Measurements from ENCODE around the gene TENM4. TPM values are rescaled to one million over a fixed set of nuclear protein-coding genes. Genes with fewer than 3 reads are reported as not detected.

Gene TENM4
- total RNA-seq, 1 donor: 10.4 TPM

DNA sequence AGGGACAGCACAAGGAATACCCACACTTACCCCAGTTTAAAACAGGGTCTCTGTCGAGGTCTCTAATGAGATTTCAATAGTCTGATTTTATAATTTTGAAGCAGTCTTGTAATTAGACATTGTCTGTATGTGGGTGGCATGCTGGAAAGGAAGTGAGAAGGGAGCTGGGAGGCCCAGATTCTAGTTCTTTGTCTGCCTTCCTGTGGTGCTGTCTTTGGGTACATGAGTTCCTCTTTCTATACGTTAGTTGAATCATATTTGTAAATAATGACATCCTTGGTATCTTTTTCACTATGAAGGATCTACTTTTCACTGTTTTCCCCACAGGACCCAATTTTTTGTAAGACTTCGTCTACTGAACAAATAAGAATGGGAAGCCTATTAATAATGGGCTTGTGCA lies 42.0 kb upstream of the TENM4 start:
- DNase-seq (ENCODE audit: low read depth): no peak
- TF ChIP-seq, protein P1, sequence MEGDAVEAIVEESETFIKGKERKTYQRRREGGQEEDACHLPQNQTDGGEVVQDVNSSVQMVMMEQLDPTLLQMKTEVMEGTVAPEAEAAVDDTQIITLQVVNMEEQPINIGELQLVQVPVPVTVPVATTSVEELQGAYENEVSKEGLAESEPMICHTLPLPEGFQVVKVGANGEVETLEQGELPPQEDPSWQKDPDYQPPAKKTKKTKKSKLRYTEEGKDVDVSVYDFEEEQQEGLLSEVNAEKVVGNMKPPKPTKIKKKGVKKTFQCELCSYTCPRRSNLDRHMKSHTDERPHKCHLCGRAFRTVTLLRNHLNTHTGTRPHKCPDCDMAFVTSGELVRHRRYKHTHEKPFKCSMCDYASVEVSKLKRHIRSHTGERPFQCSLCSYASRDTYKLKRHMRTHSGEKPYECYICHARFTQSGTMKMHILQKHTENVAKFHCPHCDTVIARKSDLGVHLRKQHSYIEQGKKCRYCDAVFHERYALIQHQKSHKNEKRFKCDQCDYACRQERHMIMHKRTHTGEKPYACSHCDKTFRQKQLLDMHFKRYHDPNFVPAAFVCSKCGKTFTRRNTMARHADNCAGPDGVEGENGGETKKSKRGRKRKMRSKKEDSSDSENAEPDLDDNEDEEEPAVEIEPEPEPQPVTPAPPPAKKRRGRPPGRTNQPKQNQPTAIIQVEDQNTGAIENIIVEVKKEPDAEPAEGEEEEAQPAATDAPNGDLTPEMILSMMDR (IDR thresholded peaks at IDR 0.05; ENCODE audit: insufficient read depth, low read depth, low read length): no peak

GRCh38 chr11:79481795-79482194 lies 41.0 kb upstream of the TENM4 start:
- no peak overlapping the region for H3K4me3 ChIP-seq (ENCODE audit: low read depth, low read length)
- TF ChIP-seq, protein P1 (IDR thresholded peaks at IDR 0.05; ENCODE audit: insufficient read depth, low read depth, low read length): no peak
- DNase-seq (ENCODE audit: low read depth): no peak

More for the DNA sequence above, 42.0 kb upstream of the TENM4 start:
- H3K4me3 ChIP-seq (ENCODE audit: low read depth, low read length): no peak overlapping the region

DNA sequence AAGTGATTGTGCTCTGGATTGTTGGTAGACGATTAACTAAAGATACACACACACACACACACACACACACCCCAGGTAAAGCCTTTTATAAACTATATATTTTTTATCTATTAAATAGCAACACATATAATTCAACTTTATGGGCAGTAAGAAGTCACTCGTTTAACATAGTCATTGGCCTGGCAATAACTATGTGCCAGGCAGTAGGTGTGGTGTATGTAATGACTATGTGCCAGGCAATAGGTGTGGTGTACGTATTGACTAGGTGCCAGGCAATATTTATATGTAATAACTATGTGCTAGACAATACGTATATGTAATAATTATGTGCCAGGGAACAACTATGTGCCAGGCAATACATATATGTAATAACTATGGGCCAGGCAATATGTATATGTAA lies 40.0 kb upstream of the TENM4 start:
- H3K4me3 ChIP-seq (ENCODE audit: low read depth, low read length): no peak overlapping the region
- TF ChIP-seq, protein P1 (IDR thresholded peaks at IDR 0.05; ENCODE audit: insufficient read depth, low read depth, low read length): no peak
- no peak for DNase-seq (ENCODE audit: low read depth)

DNA sequence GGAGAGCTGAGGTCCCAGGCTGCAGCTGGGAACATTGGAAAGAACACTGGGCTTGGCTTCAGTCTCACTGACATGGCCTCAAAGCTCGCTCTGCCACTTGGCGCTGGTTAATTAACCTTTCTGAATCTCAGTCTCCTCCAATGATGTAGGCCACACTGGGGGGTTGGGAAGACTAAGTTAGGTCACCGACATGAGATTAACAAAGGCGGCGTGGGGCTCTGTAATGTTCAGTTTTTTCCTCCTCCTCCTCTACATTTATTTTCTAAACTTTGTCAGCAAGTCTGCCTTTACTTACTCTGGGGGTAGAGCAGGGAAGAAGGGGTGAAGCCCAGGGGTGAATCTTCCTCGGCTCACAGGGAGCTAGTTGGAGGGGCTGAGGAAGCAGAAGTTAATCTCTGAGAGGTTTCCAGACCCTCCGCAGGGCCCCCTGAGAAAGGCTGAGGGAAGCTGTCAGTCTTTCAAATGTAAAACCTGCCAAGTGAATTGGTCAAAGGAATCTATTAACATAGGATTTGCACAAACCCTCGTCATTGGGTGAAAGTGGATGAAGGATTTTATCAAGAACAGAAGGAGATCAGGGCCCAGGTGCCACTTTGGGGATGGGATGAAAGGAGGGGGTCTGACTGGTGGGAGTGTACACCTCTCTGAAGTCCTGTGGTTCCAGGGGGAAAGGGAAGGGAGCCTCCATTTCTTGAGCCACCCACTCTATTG lies 32.1 kb upstream of the TENM4 start:
- no peak for DNase-seq (ENCODE audit: low read depth)

GRCh38 chr11:79471071-79471844 lies 30.4 kb upstream of the TENM4 start:
- DNase-seq (ENCODE audit: low read depth): no peak
- no peak overlapping the region for H3K4me3 ChIP-seq (ENCODE audit: low read depth, low read length)
- TF ChIP-seq, protein P1 (IDR thresholded peaks at IDR 0.05; ENCODE audit: insufficient read depth, low read depth, low read length): no peak

More for the DNA sequence above, 32.1 kb upstream of the TENM4 start:
- TF ChIP-seq, protein P1 (IDR thresholded peaks at IDR 0.05; ENCODE audit: insufficient read depth, low read depth, low read length): no peak
- no peak overlapping the region for H3K4me3 ChIP-seq (ENCODE audit: low read depth, low read length)

DNA sequence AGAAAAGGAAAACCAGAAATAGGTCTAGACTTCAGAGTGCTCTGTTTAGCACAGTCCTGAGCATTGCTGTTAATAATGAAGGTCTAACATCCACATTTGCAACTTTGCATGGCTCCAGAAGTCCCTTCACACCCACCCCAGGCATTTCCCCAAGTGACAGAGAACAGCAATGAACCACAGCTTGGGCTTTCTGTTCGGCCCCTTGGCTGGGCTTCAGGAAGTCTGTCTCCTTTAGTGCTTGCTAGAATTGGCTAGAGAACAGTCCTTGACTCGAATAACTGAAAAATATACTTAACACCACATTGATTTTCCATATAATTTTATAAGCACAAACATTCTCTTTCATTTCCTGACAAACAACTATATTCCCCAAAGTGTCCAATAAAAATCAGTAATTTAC lies 29.3 kb upstream of the TENM4 start:
- TF ChIP-seq, protein P1 (IDR thresholded peaks at IDR 0.05; ENCODE audit: insufficient read depth, low read depth, low read length): no peak
- DNase-seq (ENCODE audit: low read depth): no peak
- H3K4me3 ChIP-seq (ENCODE audit: low read depth, low read length): no peak overlapping the region
